Type B pancreatic cell (in vitro differentiated cells): ENCODE results near the gene AKAP11. TPM values are rescaled to one million over a fixed set of nuclear protein-coding genes. Genes with fewer than 3 reads are reported as not detected.
A peak's percentile ranks its signal among the peaks of the same experiment; 100 is the strongest.

Experiments
- DNase-seq: peaks from one replicate; pipeline ENCODE4 v3.0.0; 2021; ENCODE audit warnings: mixed read lengths; ENCODE audit not compliant: unreplicated experiment; ENCODE audit errors: extremely low spot score
- H3K27ac Mint-ChIP-seq: 2 replicates; pipeline ENCODE4 v1.8.0; 2021; ENCODE audit warnings: mild to moderate bottlenecking, mixed read lengths
- H3K27me3 Mint-ChIP-seq: 2 replicates; pipeline ENCODE4 v1.8.0; 2021; ENCODE audit warnings: mixed read lengths
- H3K36me3 Mint-ChIP-seq: 2 replicates; pipeline ENCODE4 v1.8.0; 2021; ENCODE audit warnings: mixed read lengths
- H3K4me1 Mint-ChIP-seq: one replicate; pipeline ENCODE4 v1.8.0; 2021; ENCODE audit warnings: mixed read lengths; ENCODE audit not compliant: unreplicated experiment
- H3K4me3 Mint-ChIP-seq: 2 replicates; pipeline ENCODE4 v1.8.0; 2021; ENCODE audit warnings: mild to moderate bottlenecking, mixed read lengths
- H3K9me3 Mint-ChIP-seq: 2 replicates; pipeline ENCODE4 v1.8.0; 2021; ENCODE audit warnings: mixed read lengths
- total RNA-seq: library from RNA; stranded (reverse); gene quantifications from 2 replicates; pipeline ENCODE4 v1.2.1, GENCODE V29; 2021; ENCODE audit warnings: low replicate concordance
- TF ChIP-seq, protein P1 (sequence below): fragments of 200-600 bp; sonication (generic); conservative IDR thresholded peaks from 2 replicates; pipeline ENCODE4 v1.5.0; 2021; ENCODE audit warnings: antibody characterized with exemption, mild to moderate bottlenecking

The AKAP11 gene
- total RNA-seq, 1 donor from 2014 or later, result 30.3 TPM

DNA sequence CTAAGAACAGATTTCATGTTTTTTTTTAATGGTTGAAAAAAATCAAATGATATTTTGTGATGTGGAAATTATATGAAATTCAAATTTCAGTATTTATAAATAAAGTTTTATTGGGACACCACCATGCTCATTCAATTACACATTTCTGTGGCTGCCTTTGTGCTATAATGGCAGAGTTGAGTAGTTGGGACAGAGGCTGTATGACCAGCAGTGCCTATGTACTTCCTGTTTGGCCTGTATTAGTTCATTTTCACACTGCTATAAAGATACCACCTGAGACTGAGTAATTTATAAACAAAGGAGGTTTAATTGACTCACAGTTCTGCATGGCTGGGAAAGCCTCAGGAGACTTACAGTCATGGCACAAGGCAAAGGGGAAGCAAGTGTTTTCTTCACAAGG is 33.6 kb downstream of the AKAP11 start:
- TF ChIP-seq, protein P1, sequence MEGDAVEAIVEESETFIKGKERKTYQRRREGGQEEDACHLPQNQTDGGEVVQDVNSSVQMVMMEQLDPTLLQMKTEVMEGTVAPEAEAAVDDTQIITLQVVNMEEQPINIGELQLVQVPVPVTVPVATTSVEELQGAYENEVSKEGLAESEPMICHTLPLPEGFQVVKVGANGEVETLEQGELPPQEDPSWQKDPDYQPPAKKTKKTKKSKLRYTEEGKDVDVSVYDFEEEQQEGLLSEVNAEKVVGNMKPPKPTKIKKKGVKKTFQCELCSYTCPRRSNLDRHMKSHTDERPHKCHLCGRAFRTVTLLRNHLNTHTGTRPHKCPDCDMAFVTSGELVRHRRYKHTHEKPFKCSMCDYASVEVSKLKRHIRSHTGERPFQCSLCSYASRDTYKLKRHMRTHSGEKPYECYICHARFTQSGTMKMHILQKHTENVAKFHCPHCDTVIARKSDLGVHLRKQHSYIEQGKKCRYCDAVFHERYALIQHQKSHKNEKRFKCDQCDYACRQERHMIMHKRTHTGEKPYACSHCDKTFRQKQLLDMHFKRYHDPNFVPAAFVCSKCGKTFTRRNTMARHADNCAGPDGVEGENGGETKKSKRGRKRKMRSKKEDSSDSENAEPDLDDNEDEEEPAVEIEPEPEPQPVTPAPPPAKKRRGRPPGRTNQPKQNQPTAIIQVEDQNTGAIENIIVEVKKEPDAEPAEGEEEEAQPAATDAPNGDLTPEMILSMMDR, result no peak
- H3K9me3 Mint-ChIP-seq, result peaks cover 6% of the 10 kb centered on the region
- H3K27me3 Mint-ChIP-seq, result peaks cover 3% of the 10 kb centered on the region
- H3K4me3 Mint-ChIP-seq, result no peak overlapping the region
- no peaks in the 10 kb centered on the region for H3K4me1 Mint-ChIP-seq
- DNase-seq, result no peak
- no peak overlapping the region for H3K27ac Mint-ChIP-seq
- peaks cover 70% of the 10 kb centered on the region for H3K36me3 Mint-ChIP-seq

DNA sequence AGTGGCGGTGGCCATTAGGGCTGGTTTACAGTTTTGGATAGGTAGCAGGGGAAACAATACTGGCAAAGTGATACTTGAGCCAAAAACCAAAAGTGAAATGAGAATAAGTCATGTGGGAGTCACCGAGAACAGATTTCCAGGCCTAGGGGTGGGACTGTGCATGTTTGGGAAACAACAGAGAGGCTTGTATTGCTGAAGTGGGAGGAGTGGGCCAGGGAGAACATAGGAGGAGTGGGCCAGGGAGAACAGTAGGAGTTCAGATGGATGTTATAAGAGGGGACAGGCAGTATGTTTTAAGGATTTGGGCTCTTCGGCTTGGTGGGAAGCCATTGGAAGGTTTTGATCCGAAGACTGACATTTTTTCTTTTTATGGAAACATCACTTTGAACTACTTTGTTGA is 35.5 kb downstream of the AKAP11 start:
- peaks cover 3% of the 10 kb centered on the region for H3K27me3 Mint-ChIP-seq
- H3K4me1 Mint-ChIP-seq, result no peaks in the 10 kb centered on the region
- TF ChIP-seq, protein P1, result no peak
- no peaks in the 10 kb centered on the region for H3K9me3 Mint-ChIP-seq
- H3K4me3 Mint-ChIP-seq, result no peak overlapping the region
- no peak for DNase-seq
- no peak overlapping the region for H3K27ac Mint-ChIP-seq
- H3K36me3 Mint-ChIP-seq, result peaks cover 59% of the 10 kb centered on the region

DNA sequence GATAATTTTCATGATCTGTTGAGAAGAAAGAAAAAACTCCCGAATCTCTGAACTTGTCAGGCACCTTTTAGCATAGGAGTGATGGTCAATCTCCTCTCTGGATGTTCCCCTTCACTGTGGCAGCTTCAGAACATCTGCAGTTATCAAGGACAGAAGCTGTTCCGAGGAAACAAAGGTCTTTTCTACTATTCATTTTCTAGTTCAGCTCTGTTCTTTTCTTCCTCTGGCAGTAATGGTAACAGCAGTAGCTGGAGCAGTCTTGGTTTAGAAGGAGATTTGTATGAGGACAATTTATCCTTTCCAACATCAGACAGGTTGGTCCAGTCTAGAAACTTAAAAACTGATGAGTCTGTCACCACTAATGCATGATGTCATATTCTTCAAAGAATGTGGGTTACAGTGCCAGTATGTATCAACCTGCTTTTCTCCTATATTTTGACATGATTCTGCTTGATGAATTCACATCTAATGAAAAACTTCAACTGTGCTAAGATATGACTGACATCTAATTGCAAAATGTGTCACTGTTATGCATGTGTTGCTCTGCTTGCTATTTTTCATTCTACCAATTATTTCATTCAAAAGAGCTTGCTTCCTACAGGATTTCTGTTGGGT is 41.0 kb downstream of the AKAP11 start:
- no peak for DNase-seq
- no peaks in the 10 kb centered on the region for H3K4me1 Mint-ChIP-seq
- no peaks in the 10 kb centered on the region for H3K9me3 Mint-ChIP-seq
- peak overlapping the region; percentile 27 for H3K4me3 Mint-ChIP-seq
- H3K27me3 Mint-ChIP-seq, result peaks cover 7% of the 10 kb centered on the region
- no peak overlapping the region for H3K27ac Mint-ChIP-seq
- H3K36me3 Mint-ChIP-seq, result peaks cover 42% of the 10 kb centered on the region
- TF ChIP-seq, protein P1, result no peak

DNA sequence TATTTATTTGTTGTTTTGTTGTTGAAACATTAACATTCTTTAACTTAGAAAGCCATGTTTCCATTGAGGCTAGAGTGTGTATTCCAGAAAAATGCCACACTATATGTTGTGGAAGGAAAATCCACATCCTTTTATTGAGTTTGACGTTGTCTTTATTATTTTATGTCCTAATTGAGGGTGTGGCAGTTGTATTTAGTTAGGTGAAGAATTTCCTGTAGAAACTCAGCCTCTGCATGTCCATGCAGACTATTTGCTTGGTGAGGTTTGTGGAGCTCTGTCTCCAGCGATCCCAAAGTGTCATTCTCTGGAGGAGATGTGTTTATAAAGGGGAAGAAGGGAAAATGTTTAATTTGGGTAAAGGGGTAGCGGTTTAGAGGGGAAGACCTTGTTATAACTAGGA is 46.6 kb downstream of the AKAP11 start:
- Mint-ChIP-seq H3K9me3 (no peaks in the 10 kb centered on the region), H3K27ac (no peak overlapping the region), H3K4me3 (no peak overlapping the region), H3K4me1 (peaks cover 5% of the 10 kb centered on the region), H3K36me3 (peaks cover 30% of the 10 kb centered on the region), H3K27me3 (no peaks in the 10 kb centered on the region)
- TF ChIP-seq, protein P1, result no peak
- no peak for DNase-seq

DNA sequence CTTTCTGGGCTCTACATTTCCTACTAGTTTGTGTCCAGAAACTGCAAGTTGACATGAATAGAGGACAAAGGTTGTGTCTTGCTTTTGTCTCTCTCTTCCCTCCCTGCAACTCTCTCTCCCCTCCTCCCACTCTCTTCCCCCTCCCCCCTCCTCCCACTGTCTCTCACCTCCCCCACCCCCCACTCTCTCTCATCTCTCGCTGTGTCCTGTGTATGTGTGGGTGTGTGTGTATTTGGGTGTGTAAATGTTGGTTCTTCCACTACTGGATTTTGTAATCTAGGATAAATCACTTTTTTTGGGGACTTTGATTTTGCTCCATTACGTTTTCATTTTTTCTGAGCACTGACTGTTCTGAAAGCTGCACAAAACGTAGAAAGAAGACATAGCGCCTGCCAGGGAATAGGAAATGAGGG is 48.4 kb downstream of the AKAP11 start:
- H3K4me3 Mint-ChIP-seq, result no peak overlapping the region
- DNase-seq, result no peak
- no peaks in the 10 kb centered on the region for H3K27me3 Mint-ChIP-seq
- no peaks in the 10 kb centered on the region for H3K9me3 Mint-ChIP-seq
- H3K4me1 Mint-ChIP-seq, result peaks cover 5% of the 10 kb centered on the region
- TF ChIP-seq, protein P1, result no peak
- peaks cover 23% of the 10 kb centered on the region for H3K36me3 Mint-ChIP-seq
- no peak overlapping the region for H3K27ac Mint-ChIP-seq
